Measurements from ENCODE around the gene FGF14.

GRCh38 chr13:101757446-101758039 lies 644.3 kb downstream of the FGF14 start:
- peak; percentile 73 for TF ChIP-seq CTCF (conservative IDR thresholded peaks at IDR 0.05; ENCODE audit: low read depth, low read length)
- no peak for TF ChIP-seq POLR2A (IDR thresholded peaks at IDR 0.05; ENCODE audit: low read depth, low read length)
- TF ChIP-seq RFX5 (IDR thresholded peaks at IDR 0.05; ENCODE audit: low read depth, low read length): no peak
- peak; percentile 80 for TF ChIP-seq RAD21 (IDR thresholded peaks at IDR 0.05; ENCODE audit: low read length)
- no peak for TF ChIP-seq MAZ (IDR thresholded peaks at IDR 0.05; ENCODE audit: borderline replicate concordance, low read depth, low read length)

Data from IMR-90 (cell line).